Endometrial microvascular endothelial cells (primary cell): ENCODE data around the gene DAB2IP. TPM values are rescaled to one million over a fixed set of nuclear protein-coding genes. Genes with fewer than 3 reads are reported as not detected.
"Not testable (repeated sequence)": the region's sequence is repeated elsewhere in the genome, so short reads cannot be mapped to it uniquely, and the experiment has no call there.

Source experiments
- in situ Hi-C: cut with HindIII; loops from 2 replicates; pipeline ENCODE4 v1.10.0; 2017; ENCODE audit warnings: low sequenced_read_pairs, low pct_unique_long_range_greater_than_20kb; ENCODE audit errors: inconsistent ontology term
- total RNA-seq: library from RNA; depleted of rRNA; stranded (reverse); fragments of >200 nt; gene quantifications from one replicate; pipeline ENCODE4 v1.2.3, GENCODE V29; 2015; ENCODE audit errors: inconsistent ontology term

DAB2IP gene
- total RNA-seq, 1 donor from 2014 or later: 13.6 TPM

DNA sequence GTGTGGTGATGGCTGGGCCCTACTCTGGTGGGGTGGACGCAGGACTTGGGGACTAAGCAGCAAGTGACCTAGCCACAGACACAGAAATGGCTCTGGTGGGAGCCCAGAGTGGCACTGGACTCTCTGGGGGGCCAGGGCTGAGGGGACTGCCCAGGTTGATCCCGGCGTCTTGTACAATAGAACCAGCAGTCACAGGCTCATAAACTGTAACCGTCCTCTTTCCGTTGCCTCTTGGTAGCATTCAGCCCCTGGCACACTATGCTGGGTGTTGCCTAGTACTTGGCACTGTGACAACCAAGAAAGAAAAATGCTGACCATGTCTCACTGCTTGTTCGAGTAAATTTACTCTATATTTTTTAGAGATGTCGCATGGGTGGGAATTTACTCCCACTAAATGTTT is 80.5 kb downstream of the DAB2IP start:
- in situ Hi-C loops: no loop called here

DNA sequence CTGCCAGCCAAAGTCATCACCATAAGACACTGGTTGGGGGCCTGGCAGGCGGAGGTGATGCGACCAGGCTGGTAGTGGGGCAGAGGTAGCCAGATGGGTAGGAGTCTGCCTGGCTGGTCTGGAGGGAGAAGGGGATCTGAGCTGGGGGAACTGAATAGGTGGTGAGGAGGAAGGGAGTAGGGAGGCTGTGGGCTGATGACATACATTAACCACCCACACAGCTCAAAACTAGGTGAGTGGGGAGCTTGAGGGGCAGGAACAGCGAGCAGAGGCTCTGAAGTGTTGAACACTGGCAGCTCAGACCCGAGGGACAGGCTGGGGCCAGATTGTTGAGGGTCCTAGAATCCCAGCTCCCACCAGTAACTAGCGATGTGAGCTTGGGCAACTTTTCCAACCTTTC is 81.0 kb downstream of the DAB2IP start:
- in situ Hi-C loops: no loop called here

GRCh38 chr9:121732886-121733285 is 81.5 kb downstream of the DAB2IP start:
- in situ Hi-C loops: no loop called here

GRCh38 chr9:121734465-121734864 is 83.0 kb downstream of the DAB2IP start:
- in situ Hi-C loops: no loop called here

DNA sequence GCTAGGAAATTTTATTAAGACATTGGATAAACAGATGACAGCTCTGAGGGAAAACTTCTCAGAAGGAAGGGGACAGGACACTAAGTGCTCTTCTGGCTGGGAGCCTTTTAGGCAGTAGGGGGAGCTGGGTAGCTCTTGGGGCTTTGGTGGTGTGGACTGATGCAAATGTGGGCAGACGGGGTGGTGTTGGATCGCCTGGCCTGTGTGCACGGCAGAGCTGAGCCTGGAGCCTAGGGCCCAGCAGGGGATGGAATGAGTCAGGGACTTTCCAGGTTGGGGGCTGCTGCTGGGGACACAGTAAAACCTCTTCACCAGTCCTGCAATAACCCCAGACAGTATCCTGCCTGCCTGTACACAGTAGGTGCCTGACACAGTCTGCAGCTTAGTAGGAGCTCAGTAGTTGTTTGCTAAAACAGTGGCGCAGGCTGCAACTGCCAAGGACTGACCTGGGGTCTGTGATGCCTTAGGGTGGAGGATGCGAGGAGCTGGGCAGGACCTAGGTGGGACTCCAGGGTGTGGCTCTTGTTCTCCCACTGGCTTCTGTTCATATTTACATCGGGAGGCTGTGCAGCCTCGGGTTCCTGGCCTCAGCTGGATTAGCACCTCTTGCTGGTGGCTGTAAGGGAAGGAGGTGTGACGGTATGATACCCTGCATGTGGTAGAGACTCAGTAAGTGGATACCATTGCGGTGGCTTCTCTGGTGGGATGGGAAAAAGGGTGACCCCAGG is 83.8 kb downstream of the DAB2IP start:
- in situ Hi-C loops: no loop called here

- in situ Hi-C loops: no loop called here
These were observed 84.6 kb downstream of the DAB2IP start for GRCh38 chr9:121735793-121736770.

- in situ Hi-C loops: no loop called here
These were observed 85.6 kb downstream of the DAB2IP start for GRCh38 chr9:121736934-121737462.

DNA sequence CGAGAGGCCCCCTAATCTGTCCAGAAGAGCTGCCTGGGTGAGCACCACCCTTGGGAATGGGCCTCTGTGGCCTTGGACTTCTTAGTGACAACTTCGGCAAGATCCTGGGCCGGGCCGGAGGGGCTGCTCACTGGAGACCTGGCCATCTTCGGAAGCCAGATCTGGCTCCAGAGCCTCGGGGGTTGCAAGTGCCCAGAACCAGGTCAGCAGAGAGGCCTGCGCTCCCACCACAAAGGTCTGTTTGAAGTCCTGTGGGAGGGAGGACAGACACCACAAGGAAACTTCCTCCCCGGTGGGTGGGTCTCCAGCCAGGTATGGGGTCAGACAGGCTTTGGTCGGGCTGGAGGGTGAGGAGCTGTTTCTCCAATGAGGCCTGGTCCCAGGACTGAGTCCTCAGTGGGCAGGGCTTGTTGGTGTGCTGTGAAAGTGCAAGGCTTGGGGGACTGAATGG is 86.1 kb downstream of the DAB2IP start:
- in situ Hi-C loops: no loop called here

- in situ Hi-C loops: no loop called here
These were observed 87.0 kb downstream of the DAB2IP start for GRCh38 chr9:121738411-121738810.

DNA sequence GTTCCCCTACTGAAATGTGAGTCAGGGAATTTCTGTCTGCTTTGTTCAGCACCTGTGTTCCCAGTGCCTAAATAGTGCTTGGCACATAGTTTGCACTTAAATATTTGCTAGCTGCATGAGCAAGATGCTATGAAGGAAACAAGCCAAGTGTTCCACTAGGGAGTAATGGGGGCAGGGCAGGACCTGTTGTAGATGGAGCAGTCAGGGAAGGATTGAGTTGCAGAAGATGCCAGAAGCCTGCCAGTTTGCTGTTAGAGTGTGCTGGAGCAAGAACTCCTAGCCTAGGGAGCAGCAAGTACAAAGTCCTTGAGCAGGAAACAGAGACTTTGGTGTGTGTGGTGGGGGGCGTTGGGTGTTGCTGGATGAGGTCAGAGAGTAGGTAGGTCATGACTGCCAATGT is 87.5 kb downstream of the DAB2IP start:
- in situ Hi-C loops: no loop called here

- in situ Hi-C loops: no loop called here
These were observed 88.5 kb downstream of the DAB2IP start for GRCh38 chr9:121739971-121740370.

GRCh38 chr9:121741228-121741918 is 89.9 kb downstream of the DAB2IP start:
- in situ Hi-C loops: no loop called here

DNA sequence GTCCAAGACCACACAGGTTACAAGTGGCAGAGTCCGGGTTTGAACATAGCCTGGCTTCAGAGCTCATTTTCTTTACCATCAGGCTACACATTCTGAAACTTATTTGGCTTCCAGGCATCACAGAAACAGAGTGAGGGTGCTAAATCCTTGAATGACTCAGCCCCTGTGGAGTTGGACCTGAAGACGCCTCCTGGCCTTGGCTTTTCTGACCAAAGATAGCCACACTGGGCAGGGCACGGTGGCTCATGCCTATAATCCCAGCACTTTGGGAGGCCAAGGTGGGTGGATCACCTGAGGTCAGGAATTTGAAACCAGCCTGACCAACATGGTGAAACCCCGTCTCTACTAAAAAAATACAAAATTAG is 90.5 kb downstream of the DAB2IP start:
- in situ Hi-C loops: not testable (repeated sequence)

DNA sequence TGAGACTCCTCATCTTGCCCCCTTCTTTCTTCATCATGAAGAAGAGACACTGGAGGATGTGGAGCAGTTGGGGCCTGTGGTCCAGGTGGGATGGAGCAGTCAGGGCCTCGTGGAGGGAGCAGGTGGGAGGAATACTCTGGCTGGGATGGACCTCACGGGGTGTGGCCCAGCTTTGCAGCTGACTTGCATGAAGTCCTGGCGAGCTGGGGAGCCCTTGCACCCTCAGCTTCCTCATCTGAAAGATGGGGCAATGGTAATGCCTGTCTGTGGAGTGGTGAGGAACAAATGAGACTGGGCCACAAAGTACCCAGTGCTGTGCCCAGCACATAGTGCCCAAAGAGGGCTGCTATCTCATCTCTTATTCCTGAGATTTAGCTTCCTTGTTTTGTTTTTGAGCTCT is 91.5 kb downstream of the DAB2IP start:
- in situ Hi-C loops: no loop called here

DNA sequence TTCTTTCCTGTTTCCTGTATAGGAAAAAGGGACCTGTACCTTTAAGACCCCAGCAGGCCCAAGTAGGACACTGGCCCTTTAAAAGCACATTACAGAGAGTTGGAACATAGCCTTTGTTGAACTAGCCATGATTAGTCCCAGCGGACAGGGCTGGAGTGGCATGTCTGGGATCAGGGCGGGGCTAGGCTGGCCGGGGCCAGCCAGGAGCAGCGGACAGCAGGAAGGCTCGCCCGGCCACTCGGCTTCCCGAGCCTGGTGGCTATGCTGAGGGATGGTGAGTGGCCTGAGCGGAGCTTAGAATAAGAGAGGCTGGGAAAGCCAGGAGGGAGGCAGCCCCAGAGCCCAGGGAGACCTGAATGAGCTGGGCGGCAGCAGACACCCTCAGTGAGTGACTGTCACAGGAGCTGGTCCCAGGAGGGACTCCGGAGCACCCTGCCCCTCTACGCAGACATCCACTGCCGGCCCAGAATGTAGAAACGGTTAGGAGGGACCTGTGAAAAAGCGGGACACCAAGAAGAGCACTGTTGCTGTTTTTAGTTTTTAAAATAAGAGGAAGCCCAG is 92.1 kb downstream of the DAB2IP start:
- in situ Hi-C loops: no loop called here

- in situ Hi-C loops: no loop called here
These were observed 92.7 kb downstream of the DAB2IP start for GRCh38 chr9:121744002-121744686.

DNA sequence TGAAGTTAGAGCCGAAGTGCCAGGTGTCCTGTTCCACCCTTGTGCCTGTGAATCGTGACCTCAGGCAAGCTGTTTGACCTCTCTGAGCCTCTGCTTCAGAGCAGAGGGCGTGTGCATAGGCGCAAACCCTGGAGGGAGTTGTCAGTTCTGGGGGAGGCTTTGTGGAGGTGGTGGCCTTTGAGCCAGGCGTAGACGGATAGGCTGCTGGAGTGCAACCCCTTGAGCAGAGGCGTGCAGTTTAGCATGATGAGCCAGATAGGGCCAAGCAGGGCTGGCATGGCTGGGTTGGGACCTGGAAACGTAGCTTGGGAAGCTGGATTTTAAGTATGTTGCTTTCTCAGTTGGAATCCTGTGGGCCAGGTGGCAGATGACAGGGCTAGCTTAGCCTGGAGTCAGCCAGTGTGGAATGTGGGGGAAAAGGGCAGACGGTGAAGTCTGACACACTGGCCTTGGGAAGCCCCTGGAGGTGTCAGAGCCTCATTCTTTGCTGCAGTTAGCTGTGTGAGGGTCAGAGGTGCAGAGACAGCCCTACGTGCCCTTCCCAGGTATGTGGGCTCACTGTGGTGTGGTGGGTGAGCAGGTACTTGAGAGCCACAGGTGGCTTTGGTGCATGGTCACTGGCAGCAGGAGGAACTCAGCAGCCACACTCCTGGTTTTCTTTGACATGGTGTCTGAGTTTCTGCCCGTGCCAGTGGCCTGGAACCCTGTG is 93.4 kb downstream of the DAB2IP start:
- in situ Hi-C loops: no loop called here

DNA sequence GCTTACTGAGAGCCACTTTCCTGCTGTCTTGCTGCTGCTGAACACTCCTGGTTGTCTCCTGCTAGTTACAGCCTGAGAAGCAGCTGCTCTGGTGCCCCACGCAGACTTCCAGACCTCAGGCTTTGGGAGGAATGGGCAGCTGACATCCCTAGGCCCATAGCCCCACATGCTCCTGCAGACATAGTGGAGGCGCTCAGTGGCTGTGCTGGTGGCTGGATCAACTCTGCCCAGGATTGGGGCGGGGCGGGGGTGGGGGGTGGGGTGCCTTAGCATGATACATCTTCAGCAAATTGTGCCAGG is 93.9 kb downstream of the DAB2IP start:
- in situ Hi-C loops: no loop called here
